HG03066 (cell line): ENCODE data around the gene KRT2.

ENCODE experiments used
- ATAC-seq: cut with Tn5 transposase; IDR thresholded peaks from one replicate; pipeline ENCODE4 v1.9.1; 2021; ENCODE audit warnings: low read depth; ENCODE audit not compliant: unreplicated experiment

The KRT2 gene

DNA sequence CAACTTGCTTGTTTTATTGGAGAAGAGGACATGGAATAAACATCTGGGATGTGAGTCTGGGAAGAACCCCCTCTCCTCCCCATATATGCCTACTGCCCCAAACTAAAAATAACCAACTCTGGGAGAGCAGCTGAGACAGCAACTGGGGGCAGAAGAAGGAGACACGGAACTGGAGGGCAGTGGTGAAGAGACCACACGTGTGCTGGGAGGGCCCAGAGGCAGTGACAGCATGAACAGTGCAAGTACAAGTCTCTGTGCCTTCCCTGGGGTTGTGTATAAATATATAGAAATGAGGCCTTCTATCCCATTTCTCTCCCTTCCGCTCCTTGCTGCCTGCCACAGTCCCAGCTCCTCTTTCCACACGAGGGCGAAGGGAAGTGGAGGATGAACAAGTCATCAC, 29.7 kb downstream of the KRT2 start:
- ATAC-seq, result no peak

DNA sequence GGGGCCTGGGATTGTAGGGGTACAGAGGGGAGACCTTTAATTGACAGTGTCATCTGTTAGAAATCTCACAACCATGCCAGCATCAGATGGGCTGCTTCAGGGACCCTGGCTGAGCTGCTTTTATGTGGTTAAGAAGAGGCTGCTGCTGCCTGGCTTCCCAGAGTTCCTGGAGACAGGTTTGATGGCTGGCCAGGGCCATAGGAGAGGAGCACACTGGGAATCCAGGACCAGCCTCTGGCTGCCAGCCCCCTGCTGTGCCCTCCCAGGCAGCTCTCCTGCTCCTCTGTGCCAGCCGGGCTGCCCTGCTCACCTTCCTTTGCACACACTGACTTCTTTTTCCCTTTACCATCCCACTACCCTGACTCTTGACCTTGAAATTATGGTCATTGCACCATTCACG, 33.1 kb downstream of the KRT2 start:
- ATAC-seq, result no peak

DNA sequence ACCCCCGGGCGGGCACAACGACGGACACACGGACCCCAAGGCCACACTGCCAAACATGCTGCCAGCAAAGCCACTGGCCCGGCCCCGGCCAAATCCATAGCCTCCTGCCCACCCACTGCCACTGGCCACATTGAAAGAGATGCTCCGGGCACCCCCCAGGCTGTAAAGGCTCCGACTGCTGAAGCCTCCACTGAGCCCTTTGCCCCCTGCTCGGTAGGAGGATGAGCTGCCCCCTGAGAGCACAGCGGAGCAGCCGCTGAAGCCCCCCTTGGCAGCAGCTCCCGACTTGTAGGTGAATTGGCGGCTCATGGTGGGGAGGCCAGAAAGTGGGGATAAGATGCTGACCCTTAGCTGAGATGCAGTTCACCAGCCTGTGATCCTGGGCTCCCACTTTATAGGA, 33.8 kb downstream of the KRT2 start, which contains the start of gene KRT73:
KRT73 (minus strand) TSS at position 344 of the 400 bp plus-strand sequence; CDS start at position 309, 35 bp downstream.
- no peak for ATAC-seq

DNA sequence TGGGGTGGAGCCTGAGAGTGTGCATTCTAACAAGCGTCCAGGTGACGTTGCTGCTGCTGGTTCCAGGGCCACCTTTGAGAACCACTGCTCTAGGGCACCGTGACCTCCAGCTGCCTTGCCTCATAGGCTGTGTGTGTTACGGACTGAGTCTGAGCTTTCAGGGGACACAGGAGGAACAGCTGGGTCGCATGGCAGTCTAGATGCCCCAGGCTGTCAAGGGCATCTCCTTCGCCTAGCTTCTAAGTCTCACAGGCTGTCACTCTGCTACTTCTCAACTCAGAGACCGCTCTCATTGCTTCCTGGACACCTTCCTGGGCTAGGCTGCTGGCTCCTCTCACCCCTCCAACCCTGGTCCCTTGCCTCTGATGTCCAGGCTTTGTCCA, 34.6 kb downstream of the KRT2 start:
- no peak for ATAC-seq

DNA sequence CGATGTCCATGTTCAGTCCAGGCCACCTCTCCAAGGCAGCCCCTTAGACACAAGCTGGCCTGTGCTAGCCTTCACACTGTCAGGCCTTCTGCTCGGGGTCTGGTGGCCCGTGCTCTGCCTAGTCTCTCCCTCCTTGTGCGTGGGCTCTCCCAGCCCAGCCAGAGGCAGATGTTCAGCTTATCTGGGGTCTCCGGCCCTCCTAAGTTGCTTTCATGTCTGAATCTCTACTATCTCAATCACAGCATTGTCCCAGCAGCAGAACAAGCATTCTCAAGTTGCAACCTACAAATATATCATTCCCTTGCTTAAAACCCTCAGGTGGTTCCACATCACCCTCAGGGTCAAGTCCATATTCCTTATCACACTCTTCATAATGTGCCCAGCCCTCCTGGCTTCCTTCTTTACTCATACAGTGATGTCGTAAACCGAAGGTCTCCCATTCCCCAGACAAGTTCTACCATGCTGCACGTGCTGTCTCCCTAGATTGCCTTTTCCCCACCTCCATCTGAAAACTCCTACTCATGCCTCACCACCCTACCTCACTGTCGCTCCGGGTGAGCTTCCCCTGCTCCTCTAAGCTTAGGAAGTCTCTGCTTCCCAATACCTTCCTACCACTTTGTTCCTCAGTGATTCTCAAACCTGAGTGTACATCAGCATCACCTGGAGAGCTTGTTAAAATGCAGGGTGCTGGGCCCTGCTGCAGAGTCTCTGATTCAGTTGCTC, 35.2 kb downstream of the KRT2 start:
- ATAC-seq, result no peak

DNA sequence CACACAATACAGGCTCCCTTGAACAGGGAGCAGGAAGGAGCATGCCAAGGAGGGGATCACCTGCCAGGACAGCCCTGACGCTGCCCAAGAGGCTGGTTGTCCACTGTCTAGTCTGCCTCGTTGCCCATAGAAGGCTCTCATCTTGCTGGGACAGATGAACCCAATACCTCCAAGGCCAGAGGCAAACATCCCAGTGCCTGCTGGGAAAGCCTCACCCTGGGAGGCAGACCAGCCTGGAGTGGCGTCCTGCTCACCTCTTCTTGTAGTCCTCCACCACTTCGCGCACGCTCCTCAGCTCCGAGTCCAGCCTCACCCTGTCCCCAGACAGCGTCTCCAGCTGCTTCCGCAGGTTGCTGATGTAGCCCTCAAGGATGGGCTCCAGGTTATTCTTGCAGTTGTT, 36.1 kb downstream of the KRT2 start:
- no peak for ATAC-seq

DNA sequence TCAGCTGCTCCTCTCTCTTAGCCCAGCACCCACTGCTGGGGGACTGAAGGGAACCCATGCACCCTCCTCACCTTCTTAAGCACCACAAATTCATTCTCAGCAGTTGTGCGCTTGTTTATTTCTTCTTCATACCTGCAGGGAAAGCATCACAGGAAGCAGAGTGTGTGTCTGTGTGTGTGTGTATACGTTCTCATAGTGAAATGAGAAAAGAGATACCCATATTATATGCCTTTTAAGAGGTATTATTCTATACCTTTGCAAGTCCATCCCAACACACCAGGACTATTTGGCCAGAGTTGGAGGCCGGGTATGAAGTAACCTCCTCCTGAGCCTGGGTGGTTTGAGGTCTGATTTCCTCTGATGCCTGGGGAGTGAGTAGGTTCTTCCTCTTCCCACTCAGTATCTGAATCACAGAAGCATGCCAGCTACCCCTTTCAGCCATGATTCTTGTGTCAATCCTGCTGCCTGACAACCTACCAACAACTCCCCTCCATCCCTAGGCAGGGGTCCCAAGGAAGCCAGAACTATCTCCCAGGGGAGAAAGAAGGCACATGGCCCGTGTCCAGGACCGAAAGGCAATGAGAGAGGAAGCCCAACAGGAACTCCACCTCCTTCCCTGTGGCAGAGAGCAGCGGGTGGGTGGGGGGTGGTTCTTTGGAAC, 36.7 kb downstream of the KRT2 start:
- ATAC-seq, result no peak

DNA sequence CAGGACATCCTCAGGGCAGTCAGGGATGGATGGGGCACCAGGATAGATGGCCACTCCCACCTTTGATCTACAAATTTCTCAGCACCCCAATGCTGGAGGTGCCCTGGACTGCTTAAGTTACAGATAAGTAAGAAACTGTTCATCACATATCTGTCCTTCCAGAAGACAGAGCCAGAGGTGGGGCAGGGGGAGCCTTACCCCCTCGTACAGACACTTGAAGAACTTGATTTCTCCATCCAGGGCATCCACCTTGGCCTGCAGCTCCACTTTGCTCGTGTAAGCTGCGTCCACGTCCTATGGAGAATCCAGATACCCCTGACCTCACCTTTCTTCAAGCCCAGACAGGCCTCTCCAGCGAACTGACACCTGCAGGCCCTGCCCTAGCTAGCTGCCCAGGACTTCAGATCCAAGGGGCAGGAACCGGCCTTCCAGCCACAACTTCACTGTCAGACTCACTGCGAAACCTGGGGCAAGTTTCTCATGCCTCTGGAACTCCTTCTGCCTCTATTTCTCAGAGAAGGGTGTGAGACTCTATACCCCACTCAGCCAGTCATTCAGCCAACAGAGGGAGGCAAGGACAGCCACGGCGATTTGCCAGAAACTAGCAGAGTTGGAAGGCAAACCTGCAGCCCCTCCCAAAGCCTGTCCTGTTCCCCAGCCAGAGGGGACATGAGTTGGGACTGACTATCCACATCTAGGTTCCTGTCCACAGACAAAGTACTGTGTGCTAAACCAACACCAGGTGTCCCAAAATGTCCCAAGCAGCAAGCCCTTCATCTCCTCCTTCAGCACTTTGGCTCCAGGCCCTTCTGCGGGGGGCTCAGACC, 37.4 kb downstream of the KRT2 start:
- no peak for ATAC-seq

DNA sequence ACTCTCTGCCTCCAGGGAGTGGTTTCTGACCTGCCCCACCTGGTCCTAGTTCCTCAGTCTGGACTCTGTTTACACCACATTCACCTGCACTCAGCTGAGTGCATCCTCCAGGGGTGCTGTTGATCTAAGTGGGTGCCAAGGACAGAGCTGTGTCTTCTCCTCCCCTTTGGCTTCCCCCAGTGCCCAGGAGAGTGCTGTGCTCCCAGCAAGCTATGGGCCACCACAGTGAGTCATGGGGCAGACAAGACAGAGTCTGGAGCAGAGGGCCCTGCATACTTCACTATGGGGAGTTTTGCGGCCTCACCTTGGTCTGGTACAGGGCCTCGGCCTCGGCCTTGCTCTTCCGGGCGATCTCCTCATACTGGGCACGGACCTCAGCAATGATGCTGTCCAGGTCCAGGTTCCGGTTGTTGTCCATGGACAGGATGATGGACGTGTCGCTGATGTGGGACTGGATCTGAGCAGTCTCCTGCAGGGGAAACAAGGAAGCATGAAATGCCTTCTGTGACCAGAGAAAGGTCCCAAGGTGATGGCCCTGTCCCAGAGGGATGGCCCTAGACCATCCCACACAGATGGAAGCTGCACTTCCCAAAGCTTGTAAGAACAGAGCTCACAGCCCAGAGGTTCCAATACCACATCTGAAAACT, 38.5 kb downstream of the KRT2 start:
- no peak for ATAC-seq

DNA sequence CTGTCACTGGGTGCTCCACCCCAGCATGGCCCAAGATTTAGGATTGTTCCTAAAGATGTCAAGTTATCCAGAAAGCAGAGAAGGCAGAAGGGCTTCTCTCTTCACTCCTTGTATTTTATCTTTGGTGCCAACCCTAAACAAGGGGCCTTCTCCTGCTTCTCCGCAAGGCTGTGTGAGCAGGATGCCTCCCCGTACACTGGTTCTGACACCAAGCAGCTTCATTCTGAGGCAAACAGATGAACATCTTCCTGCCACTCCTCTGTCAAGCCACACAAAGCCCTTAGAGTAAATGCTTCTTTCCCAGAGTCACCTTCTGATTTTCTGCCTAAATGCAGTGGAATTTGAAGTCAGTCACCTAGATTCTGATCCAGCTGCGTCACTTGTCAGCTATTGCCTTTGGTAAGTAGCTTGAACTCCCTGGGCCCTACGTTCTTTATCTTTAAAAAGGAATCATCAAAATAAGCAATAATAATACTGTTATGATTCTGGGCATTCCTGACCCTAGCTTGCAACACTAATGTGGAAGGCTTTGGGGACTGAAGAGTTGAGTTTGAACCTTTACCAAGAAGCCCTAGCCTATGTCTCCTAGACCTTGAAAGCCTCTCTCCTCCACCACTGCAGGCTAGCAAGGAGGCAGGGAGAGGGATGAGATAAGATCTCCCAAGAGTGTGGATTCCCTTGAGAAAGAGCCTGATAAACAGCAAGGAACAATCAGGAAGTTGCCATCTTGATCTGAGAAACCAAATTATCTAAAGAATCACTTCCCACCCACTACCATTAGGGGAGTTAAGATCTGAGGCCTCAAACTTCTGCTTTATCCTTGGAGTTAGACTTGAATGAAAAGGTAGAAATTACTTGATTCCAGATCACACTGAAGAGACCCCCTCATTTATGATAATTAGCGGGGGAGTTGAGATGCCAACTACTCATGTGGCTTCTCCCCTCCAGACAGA, 39.3 kb downstream of the KRT2 start:
- no peak for ATAC-seq

DNA sequence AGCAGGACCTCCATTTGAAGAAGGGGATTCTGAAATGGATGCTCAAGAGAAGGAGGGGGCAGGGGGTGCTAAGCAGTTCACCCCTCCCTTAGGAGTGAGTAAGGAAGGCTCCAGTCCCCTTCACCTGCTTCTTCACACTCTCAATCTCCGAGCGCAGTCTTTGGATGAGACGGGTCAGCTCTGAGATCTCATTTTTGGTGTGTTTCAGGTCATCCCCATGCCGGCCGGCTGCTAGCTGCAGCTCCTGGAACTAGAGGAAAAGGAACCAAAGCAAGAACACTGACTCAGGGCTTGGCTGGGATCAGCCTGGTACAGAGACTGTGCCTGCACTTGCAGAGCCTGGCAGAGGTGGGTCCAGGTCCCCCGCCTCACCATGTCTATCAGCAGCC, 40.9 kb downstream of the KRT2 start:
- ATAC-seq, result no peak

DNA sequence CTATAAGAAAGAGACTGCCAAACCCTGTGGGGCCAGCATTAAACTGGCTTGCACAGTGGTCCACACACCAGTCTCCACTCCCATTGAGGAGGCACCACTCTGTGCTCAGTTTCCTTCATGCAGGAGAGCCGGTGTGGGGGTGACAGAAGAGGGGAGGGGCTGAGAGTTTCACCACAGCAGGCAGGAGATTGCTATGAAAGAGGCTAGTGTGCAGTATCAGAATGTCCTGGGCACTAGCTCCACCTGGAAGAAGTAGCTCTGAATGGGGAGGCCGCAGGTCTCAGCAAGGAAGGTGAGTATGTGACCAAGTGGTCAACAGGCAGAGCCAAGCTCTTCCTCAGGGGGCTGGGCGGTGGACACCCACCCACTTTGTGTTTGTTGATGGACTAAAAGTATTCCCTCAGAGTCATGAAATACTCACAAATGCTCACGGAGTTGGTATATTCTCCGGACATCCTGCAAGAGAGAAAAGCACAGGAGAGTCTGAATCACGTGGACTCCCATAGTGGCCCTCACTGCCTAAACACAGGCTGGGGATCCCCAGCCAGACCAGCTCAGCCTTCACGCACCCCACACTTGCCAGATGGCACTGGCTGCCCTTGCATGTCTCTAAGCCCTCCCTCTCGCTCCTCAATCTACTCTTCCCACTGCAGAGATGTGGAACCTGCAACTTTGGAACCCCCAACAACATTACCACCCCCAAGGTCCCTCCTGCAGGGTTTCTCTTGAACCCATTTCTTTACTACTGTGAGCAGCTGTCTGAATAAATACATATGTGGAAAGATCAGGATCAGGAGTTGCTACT, 43.0 kb downstream of the KRT2 start:
- no peak for ATAC-seq

DNA sequence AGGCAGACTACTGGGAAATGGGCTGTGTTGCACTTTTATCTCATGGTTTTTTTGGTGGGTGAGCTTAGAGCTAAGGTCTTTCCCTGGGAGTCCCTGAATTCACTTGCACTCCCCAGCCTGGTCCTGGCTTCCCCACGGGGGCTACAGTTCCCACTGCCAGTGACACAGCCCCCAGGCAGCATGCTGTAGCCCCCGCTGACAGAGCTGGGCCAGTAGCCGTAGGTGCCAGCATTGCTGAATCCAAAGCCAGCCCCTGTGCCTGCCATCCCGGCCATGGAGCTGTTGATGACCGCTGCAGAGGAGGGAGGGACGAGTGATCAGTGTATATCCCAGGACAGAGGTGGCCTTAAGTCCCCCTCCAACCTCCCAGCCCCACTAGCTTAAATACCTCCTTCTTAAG, 43.9 kb downstream of the KRT2 start:
- ATAC-seq, result no peak

DNA sequence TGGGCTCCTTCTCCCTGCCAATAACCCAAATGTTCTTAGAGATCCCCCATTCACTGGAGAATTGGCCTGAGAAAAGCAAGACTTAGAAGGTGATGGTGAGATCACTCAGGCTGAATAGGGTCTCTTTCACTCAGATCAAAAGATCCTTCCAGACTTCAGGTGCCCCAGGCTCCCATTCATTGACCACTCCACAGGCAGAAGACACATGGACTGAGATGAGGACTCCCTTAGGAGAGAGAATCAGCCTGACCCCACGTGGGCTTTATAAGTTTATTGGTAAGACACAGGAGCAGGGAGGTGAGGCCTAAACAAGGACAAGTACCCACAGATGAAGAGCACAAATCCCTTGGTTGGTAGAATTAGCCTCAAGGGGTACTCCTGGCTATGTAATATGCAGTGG, 44.7 kb downstream of the KRT2 start:
- no peak for ATAC-seq

DNA sequence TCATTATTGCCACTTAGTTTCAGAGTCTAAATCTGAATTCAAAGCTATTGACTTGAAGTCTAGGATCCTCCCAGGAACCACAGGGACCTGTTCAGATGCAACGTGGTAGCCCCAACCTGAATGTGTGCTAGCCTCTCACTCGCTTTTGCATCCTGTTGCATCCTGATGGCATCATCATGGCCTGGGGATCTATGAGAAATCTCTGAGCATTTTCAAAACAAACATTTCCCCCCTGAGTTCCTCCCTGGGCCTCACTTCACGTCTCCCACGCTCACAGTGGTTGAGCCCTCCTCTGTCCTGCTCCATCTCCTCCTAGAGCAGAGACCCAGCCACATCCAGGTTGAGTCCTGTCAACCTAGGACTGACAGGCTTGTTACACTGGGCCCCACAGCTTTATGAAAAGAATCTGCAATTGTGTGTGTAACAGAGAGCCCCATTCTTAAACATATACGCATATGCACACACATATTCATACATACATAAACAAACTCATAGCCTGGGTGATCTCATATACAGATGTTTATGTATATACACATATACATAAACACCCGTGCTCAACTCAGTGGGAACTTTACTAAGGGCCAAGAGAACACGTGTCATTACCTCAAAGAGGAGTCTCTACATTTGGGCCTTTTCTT, 45.3 kb downstream of the KRT2 start:
- ATAC-seq, result no peak

DNA sequence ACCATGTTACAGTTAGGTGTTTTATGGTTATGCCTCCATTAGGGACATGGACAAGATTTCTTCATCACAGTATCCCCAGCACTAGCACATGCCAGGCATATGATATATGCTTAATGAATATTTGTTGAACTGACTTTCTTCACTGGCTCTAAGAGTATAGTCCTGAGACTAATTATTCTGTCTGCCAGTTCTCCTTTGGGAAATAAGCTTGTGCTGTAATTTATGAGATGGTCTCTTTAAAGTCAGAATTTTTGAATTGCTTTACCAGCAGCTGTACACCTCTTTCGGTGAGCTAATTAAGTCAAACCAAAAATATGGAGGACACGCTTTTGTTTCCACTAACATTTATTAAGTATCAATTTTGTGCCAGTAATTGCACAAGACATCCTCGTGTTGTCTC, 45.9 kb downstream of the KRT2 start:
- ATAC-seq, result no peak

DNA sequence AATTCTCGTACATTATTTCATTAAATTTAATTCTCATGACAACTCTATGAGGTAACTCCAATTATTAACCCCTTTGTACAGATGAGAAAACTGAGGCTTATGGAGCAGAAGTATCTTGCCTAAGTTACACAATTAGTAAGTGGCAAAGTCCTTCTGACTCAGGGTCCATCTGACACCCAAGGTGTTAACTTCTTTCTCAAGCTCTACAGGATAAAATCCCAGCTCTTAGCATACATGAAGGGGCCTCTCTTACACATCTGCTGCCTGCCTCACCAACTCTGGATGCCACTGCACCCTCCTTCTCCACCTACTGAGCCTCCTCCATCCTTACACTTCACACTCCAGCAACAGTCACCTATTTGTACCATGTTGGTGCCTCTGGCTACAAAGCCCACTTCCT, 46.5 kb downstream of the KRT2 start:
- ATAC-seq, result no peak

DNA sequence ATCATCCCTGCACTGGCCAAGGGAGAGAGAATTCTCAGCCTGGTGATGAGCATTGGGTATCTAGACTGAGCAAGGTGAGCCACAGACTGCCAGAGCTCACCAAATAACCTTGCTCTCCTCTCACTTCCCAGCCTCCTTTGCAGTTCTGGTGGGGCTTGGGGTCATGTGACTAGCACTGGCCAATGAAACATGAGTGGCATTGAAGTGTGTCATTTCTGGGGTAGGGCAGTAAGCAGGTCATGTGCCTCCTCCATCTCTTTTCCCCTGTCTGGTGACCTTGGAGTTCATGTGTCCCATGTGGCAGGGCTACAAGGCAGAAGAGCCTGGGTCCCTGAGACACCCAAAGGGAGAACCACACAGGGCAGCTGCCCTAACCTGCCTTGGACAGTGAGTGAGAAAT, 47.2 kb downstream of the KRT2 start:
- no peak for ATAC-seq

DNA sequence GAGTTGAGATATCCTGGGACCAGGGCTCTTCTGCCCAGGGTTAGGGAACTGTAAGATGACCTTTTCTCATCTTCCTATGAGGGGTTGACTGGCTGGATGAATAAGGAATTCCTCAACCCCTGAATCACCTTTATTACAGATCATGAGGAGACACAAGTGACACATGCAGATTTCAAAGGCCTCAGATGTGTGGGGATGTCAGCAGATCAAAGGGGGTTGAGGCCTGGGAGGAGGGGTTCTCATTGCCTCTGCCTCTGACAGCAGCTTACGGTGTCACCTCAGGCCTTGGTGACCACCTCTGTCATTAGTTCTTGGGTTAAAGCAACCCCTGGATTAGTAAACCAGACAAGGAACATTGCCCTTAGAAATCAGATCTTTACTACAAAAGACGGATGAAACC, 48.7 kb downstream of the KRT2 start:
- ATAC-seq, result no peak
